GM12878 (cell line): ENCODE measurements around the gene MRPS22. TPM values are rescaled to one million over a fixed set of nuclear protein-coding genes. Genes with fewer than 3 reads are reported as not detected.

Source experiments
- BCL11A ChIP-seq: IDR thresholded peaks from 2 replicates; pipeline ENCODE4 v1.6.1; 2011; ENCODE audit warnings: low read depth, low read length
- CREB1 ChIP-seq: IDR thresholded peaks from 2 replicates; pipeline ENCODE4 v1.6.1; 2012; ENCODE audit warnings: low read depth, mild to moderate bottlenecking, inconsistent platforms
- EED ChIP-seq: sonication (generic); IDR thresholded peaks from 2 replicates; pipeline ENCODE4 v1.6.1; 2016; ENCODE audit warnings: antibody characterized with exemption, low read depth
- ESRRA ChIP-seq: IDR thresholded peaks from 2 replicates; pipeline ENCODE4 v1.6.1; 2012; ENCODE audit warnings: mild to moderate bottlenecking, low read length, improper control_type of control experiment
- FOS ChIP-seq: IDR thresholded peaks from 3 replicates; pipeline ENCODE4 v1.6.1; 2011; ENCODE audit warnings: borderline replicate concordance; ENCODE audit not compliant: insufficient read length; ENCODE audit errors: extremely low read depth
- GABPA ChIP-seq: IDR thresholded peaks from 2 replicates; pipeline ENCODE4 v1.6.1; 2014; ENCODE audit warnings: antibody characterized with exemption, low read depth, mild to moderate bottlenecking, inconsistent platforms
- GATAD2B ChIP-seq: fragments of 450-650 bp; conservative IDR thresholded peaks from 2 replicates; pipeline ENCODE4 v1.6.1; 2017; ENCODE audit warnings: low read depth, mild to moderate bottlenecking, moderate library complexity
- IKZF1 ChIP-seq: fragments of 450-650 bp; conservative IDR thresholded peaks from 2 replicates; pipeline ENCODE4 v1.6.1; 2017; ENCODE audit warnings: antibody characterized with exemption, mild to moderate bottlenecking
- JUND ChIP-seq: IDR thresholded peaks from 2 replicates; pipeline ENCODE4 v1.6.1; 2012; ENCODE audit warnings: low read depth, mild to moderate bottlenecking, low read length, improper control_type of control experiment, moderate library complexity
- MEF2A ChIP-seq: IDR thresholded peaks from 2 replicates; pipeline ENCODE4 v1.6.1; 2011; ENCODE audit warnings: low read depth, mild to moderate bottlenecking, low read length, moderate library complexity; ENCODE audit not compliant: insufficient read depth
- NFYA ChIP-seq: IDR thresholded peaks from 2 replicates; pipeline ENCODE4 v1.6.1; 2011; ENCODE audit warnings: low read depth, mild to moderate bottlenecking, low read length, improper control_type of control experiment, borderline replicate concordance
- NRF1 ChIP-seq: conservative IDR thresholded peaks from 2 replicates; pipeline ENCODE4 v1.6.1; 2011; ENCODE audit warnings: mild to moderate bottlenecking, low read depth, low read length, improper control_type of control experiment
- POLR2AphosphoS2 ChIP-seq: IDR thresholded peaks from 2 replicates; pipeline ENCODE4 v1.6.1; 2011; ENCODE audit warnings: low read depth, mild to moderate bottlenecking, low read length, improper control_type of control experiment, moderate library complexity
- RAD21 ChIP-seq: IDR thresholded peaks from 2 replicates; pipeline ENCODE4 v1.6.1; 2011; ENCODE audit warnings: mild to moderate bottlenecking, low read depth, low read length, moderate library complexity; ENCODE audit not compliant: insufficient read depth
- RUNX3 ChIP-seq: IDR thresholded peaks from 2 replicates; pipeline ENCODE4 v1.6.1; 2012; ENCODE audit warnings: low read length, inconsistent platforms
- SMAD5 ChIP-seq: IDR thresholded peaks from 2 replicates; pipeline ENCODE4 v1.6.1; 2016; ENCODE audit warnings: antibody characterized with exemption, low read depth
- SRF ChIP-seq, 2 experiments: IDR thresholded peaks; 2 replicates each; pipeline ENCODE4 v1.6.1; 2011; ENCODE audit warnings: low read depth in 2 of 2, low read length in 2 of 2, mild to moderate bottlenecking in 1 of 2, moderate library complexity in 1 of 2
- TAF1 ChIP-seq: IDR thresholded peaks from 2 replicates; pipeline ENCODE4 v1.6.1; 2011; ENCODE audit warnings: mild to moderate bottlenecking, low read depth, low read length, borderline replicate concordance
- TBL1XR1 ChIP-seq: IDR thresholded peaks from 2 replicates; pipeline ENCODE4 v1.6.1; 2012; ENCODE audit warnings: low read depth, low read length, improper control_type of control experiment
- ZNF207 ChIP-seq: fragments of 450-650 bp; IDR thresholded peaks from 2 replicates; pipeline ENCODE4 v1.6.1; 2014; ENCODE audit warnings: antibody characterized with exemption, mild to moderate bottlenecking, borderline replicate concordance
- ZNF274 ChIP-seq: IDR thresholded peaks from one replicate; pipeline ENCODE4 v1.8.0; 2011; ENCODE audit not compliant: insufficient read length, insufficient read depth
- ZNF384 ChIP-seq: IDR thresholded peaks from 2 replicates; pipeline ENCODE4 v1.6.1; 2012; ENCODE audit warnings: low read depth, mild to moderate bottlenecking, low read length, improper control_type of control experiment, borderline replicate concordance
- ZNF622 ChIP-seq: fragments of 450-650 bp; IDR thresholded peaks from 2 replicates; pipeline ENCODE4 v1.6.1; 2017; ENCODE audit warnings: mild to moderate bottlenecking, inconsistent platforms
- ZZZ3 ChIP-seq: IDR thresholded peaks from 2 replicates; pipeline ENCODE4 v1.6.1; 2011; ENCODE audit warnings: low read depth; ENCODE audit not compliant: control insufficient read depth, insufficient read length
- polyA plus RNA-seq, 11 experiments: library from polyadenylated mRNA; depleted of rRNA in 4 of 11; unstranded in 6 of 11; stranded (reverse) in 5 of 11; fragments of >200 nt; fragmentation: Nextera tagmentation in 4 of 11; fragmentation: Illumina TruSeq in 1 of 11; extraction: Ambion mirVana in 4 of 11; extraction: Trizol in 1 of 11; gene quantifications; 1 replicate in 1 of 11; 2 replicates in 10 of 11; pipeline versions ENCODE4 v1.2.1 to v1.2.3, GENCODE V29; 2011 to 2016; ENCODE audit warnings: inconsistent platforms in 2 of 11, missing spikeins in 2 of 11, low read depth in 1 of 11
- total RNA-seq, 4 experiments: library from RNA; depleted of rRNA in 3 of 4; stranded (reverse); fragments of >200 nt in 3 of 4; fragmentation: Illumina TruSeq in 1 of 4; extraction: Trizol in 1 of 4; gene quantifications; 2 replicates each; pipeline versions ENCODE4 v1.2.1 to v1.2.3, GENCODE V29; 2013 to 2021
- TF ChIP-seq, protein P1 (sequence below): fragments of 450-650 bp; IDR thresholded peaks from 2 replicates; pipeline ENCODE4 v1.6.1; 2017; ENCODE audit warnings: borderline replicate concordance
- TF ChIP-seq, protein P2 (sequence below): fragments of 450-650 bp; IDR thresholded peaks from 2 replicates; pipeline ENCODE4 v1.6.1; 2017; ENCODE audit warnings: mild to moderate bottlenecking
- TF ChIP-seq, protein P3 (sequence below): fragments of 450-650 bp; IDR thresholded peaks from 2 replicates; pipeline ENCODE4 v1.6.1; 2017; ENCODE audit warnings: mild to moderate bottlenecking, low read depth, inconsistent platforms; ENCODE audit not compliant: poor library complexity, severe bottlenecking

MRPS22 gene
- total and polyA plus RNA-seq, 10 of the 15 experiments (the other 5 are each of a cell fraction or from before 2014, with no cell fraction given), result 44.3 to 146 (median 75.2) TPM

DNA sequence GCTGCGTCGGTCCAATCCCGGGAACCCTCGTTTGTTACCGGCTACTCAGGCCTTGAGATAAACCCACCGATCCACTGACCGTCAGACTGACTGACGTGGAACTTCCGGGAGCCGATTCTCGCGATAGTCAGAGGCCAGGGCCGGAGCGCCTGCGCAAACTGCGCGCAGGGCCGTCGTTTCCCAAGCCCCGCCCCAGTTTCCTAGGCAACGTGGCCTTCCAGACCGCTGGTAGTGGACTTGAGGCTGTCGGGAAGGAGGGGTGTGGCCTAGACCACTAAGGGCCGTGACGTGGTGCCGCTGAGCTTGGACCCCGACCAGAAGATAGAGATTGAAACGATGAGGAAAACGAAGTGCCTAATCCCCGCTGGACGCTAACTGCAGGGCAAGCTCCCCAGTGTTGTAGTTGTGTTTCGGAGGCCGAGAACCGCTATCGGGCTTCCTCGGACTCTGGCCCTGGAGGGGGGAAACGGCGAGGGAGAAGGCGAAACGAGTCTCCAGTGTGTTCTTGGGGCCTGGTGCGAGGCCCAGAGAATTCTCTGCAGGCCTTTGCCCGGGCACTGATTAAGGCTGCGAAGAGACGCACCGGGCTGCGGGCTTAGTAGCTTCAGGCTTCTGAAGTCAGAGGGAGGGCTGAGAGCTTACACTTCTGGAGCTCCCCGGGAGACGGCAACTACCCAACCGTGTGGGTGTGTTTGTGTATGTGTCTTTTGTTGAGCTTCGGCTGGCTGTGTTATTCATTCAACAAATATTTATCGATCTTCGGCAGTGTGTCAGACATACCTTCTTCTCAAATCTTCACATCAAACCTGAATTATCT lies 45.9 kb downstream of the MRPS22 start, which contains the start of gene COPB2 (continued):
- TF ChIP-seq, protein P1, sequence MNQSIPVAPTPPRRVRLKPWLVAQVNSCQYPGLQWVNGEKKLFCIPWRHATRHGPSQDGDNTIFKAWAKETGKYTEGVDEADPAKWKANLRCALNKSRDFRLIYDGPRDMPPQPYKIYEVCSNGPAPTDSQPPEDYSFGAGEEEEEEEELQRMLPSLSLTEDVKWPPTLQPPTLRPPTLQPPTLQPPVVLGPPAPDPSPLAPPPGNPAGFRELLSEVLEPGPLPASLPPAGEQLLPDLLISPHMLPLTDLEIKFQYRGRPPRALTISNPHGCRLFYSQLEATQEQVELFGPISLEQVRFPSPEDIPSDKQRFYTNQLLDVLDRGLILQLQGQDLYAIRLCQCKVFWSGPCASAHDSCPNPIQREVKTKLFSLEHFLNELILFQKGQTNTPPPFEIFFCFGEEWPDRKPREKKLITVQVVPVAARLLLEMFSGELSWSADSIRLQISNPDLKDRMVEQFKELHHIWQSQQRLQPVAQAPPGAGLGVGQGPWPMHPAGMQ, result peak; percentile 84
- TF ChIP-seq ESRRA, result no peak
- TF ChIP-seq NFYA, result no peak
- TF ChIP-seq RAD21, result no peak
- TF ChIP-seq BCL11A, result no peak
- no peak for TF ChIP-seq ZNF384
- TF ChIP-seq POLR2AphosphoS2, result peak; percentile 69; the same call in 1 of the 2 replicates
- peak; percentile 83 for TF ChIP-seq NRF1
- TF ChIP-seq ZZZ3, result no peak
- no peak for TF ChIP-seq EED
- no peak for TF ChIP-seq ZNF274
- peak; percentile 84 for TF ChIP-seq CREB1
- TF ChIP-seq GATAD2B, result peak; percentile 81; the same call in 1 of the 2 replicates
- peak; percentile 37; the same call in 1 of the 2 replicates for TF ChIP-seq ZNF207
- TF ChIP-seq GABPA, result peak; percentile 27; the same call in 1 of the 2 replicates
- no peak for TF ChIP-seq SRF (IDR thresholded peaks at IDR 0.05; ENCODE audit: low read depth in 2 of 2, low read length in 2 of 2)
- TF ChIP-seq RUNX3, result peak; percentile 50; the same call in 1 of the 2 replicates
- no peak for TF ChIP-seq JUND
- no peak for TF ChIP-seq MEF2A
- TF ChIP-seq ZNF622, result no peak
- no peak for TF ChIP-seq FOS
- peak; percentile 65 for TF ChIP-seq IKZF1
- TF ChIP-seq, protein P2, sequence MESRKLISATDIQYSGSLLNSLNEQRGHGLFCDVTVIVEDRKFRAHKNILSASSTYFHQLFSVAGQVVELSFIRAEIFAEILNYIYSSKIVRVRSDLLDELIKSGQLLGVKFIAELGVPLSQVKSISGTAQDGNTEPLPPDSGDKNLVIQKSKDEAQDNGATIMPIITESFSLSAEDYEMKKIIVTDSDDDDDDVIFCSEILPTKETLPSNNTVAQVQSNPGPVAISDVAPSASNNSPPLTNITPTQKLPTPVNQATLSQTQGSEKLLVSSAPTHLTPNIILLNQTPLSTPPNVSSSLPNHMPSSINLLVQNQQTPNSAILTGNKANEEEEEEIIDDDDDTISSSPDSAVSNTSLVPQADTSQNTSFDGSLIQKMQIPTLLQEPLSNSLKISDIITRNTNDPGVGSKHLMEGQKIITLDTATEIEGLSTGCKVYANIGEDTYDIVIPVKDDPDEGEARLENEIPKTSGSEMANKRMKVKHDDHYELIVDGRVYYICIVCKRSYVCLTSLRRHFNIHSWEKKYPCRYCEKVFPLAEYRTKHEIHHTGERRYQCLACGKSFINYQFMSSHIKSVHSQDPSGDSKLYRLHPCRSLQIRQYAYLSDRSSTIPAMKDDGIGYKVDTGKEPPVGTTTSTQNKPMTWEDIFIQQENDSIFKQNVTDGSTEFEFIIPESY, result no peak
- TF ChIP-seq TAF1, result peak; percentile 89
- TF ChIP-seq, protein P3, sequence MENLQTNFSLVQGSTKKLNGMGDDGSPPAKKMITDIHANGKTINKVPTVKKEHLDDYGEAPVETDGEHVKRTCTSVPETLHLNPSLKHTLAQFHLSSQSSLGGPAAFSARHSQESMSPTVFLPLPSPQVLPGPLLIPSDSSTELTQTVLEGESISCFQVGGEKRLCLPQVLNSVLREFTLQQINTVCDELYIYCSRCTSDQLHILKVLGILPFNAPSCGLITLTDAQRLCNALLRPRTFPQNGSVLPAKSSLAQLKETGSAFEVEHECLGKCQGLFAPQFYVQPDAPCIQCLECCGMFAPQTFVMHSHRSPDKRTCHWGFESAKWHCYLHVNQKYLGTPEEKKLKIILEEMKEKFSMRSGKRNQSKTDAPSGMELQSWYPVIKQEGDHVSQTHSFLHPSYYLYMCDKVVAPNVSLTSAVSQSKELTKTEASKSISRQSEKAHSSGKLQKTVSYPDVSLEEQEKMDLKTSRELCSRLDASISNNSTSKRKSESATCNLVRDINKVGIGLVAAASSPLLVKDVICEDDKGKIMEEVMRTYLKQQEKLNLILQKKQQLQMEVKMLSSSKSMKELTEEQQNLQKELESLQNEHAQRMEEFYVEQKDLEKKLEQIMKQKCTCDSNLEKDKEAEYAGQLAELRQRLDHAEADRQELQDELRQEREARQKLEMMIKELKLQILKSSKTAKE, result no peak
- TF ChIP-seq SMAD5, result peak; percentile 83
- no peak for TF ChIP-seq TBL1XR1
